GM18520 (cell line): ENCODE results near the gene ATP8B2.
"Not testable (repeated sequence)": the region's sequence is repeated elsewhere in the genome, so short reads cannot be mapped to it uniquely, and the experiment has no call there.

ENCODE experiments used
- ATAC-seq: cut with Tn5 transposase; IDR thresholded peaks from one replicate; pipeline ENCODE4 v1.9.1; 2021; ENCODE audit not compliant: unreplicated experiment

The ATP8B2 gene

DNA sequence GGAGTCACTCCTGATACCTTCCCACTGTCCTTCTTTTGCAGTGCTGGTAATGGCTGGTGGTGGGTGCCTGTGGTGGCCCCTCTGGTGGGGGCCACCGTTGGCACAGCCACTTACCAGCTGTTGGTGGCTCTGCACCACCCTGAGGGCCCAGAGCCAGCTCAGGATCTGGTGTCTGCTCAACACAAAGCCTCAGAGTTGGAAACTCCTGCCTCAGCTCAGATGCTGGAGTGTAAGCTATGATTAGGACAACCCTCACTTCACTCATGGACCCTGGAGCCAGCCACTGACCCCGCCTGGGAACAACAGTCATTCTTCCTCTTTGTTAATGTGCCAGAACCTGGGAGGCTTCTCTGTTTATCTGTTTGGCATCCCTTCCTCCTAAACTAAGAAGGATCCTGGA, 1.1 kb upstream of the ATP8B2 start:
- ATAC-seq: no peak

DNA sequence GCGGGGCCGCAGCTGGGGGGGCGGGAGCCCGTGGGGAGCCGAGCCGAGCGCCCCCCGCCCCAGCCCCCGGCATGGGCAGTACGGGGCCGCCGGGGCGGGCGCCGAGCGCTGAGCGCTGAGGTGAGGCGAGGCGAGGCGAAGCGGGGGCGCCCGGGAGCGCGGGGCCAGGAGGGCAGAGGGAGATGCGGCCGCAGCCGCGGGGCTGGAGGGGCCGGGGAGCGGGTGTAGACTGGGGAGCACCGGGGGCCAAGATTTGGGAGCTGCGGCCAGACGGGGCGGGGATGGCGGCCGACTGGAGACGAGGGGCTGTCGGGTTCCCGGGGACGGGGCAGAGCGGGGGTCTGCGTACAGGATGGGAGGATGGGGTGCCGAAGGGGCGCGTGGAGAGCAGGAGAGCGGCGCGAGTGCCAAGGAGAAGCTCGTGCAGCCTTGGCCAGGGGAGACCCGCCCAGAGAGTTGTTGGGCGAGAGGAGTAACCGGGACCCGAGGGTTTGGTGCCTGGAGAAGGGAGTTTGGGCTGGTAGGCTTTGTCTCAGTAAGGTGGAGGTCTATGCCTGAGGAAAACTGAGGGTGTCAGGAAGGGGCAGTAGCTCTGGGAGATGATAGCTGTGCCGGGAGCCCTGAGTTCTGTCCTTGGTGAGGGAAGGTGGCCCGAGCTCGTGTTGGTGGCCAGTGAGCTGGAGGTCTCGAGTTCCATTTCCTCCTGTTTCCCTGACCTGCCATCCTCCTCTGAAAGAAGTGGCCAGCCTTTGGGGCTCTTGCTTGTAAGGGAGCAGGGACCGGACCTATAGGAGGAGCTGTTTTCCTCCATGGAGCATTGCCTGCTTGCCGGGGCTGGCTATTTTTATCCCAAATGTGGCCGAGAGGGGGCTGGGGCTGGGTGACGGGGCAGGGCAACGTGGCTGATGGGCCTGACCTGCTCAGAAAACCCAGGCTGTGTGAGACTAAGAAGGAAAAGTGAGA, 539 bp downstream of the ATP8B2 start:
- ATAC-seq: no peak

GRCh38 chr1:154326546-154327465, 1.5 kb downstream of the ATP8B2 start:
- no peak for ATAC-seq

DNA sequence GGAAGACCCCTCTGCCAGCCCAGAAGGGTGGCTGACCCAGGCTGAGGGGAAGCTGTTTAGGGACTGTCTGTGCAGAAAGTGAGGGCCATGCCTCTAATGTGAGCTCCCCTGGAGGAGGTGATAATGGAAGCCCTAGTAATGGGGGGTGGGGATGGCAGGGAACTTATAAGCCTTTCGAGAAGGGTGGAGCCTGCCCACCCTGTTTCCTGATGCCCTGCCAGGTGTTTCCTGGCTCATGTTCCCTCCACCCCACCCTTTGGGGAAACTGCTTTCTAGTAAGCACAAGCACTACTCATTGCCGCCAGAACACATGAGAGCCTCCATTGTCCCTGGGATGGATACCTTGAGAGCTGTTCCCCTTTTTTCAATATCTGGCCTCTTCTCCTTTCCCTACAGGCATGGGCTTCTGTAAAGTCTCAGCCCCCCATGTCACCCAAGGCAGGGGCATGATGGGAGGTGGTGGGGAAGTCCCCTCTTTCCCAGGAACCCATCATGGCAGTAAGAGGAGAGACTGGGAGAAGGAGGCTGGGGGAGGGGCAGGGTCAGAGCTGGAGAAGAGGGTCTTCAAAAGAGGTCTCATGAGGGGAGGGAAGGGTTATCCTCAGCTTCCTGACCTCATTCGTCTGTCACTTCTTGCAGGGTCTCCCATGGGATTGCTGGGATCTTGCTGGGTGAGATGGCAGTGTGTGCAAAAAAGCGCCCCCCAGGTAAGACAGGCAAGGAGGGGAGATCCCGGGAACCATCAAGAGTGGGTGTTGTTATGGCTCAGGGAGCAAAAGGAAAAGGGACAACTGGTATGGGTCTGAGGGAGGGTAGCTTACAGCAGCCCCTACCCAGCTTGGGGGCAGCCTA, 2.4 kb downstream of the ATP8B2 start:
- no peak for ATAC-seq

DNA sequence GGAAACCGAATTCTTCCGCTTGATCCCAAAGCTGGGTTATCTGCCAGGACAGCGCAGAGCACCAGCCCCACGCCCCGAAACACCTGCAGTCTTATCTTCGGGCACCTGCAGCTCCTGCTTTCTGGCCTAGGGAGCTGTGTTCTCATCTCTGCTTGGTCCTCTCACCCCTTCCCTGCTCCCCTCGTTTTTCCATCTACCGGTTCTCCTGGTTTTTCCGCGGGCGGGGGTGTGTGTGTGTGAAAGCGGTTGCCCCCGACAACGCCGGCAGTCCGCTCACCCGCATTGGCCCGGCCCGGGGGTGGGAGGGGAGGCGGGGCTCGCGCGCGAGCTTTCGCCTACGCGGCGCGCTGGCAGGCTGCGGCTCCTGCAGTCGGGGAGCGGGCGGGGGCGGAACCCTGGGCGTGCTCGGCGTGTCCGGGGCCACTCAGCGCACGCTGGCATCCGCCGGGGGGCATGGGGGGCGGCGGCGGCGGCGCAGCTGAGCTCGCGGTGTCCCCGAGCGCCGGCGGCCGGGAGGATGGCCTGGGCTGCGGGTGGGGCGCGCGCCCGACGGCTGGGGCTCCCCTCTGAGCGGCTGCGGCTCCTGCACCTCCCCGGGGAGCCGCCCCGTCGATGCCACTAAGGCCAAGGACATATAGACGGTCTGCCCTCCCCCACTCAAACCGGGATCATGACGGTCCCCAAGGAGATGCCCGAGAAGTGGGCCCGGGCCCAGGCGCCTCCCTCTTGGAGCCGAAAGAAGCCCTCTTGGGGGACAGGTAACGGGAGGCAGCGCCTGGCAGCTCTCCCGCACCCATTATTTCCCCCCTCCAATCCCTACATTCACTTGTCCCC, 3.2 kb downstream of the ATP8B2 start:
- no peak for ATAC-seq

DNA sequence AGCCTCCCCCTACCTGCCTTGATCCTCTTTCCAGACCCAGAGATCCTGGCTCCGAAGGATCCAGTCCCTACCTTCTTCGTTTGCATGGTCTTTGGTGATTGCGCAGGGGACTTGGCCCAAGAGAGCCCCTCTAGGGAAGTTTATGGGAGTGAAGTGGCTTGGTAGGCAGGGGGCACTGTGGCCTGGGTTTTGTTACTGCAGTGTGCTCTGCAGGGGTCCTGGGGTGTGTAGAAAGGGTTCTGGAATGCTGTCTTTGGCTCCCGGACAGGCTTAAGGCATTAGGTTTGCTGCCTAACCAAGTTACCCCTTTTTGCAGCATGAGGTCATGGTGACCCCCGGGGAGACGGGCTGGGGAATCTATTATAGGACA, 3.8 kb downstream of the ATP8B2 start:
- ATAC-seq: no peak

DNA sequence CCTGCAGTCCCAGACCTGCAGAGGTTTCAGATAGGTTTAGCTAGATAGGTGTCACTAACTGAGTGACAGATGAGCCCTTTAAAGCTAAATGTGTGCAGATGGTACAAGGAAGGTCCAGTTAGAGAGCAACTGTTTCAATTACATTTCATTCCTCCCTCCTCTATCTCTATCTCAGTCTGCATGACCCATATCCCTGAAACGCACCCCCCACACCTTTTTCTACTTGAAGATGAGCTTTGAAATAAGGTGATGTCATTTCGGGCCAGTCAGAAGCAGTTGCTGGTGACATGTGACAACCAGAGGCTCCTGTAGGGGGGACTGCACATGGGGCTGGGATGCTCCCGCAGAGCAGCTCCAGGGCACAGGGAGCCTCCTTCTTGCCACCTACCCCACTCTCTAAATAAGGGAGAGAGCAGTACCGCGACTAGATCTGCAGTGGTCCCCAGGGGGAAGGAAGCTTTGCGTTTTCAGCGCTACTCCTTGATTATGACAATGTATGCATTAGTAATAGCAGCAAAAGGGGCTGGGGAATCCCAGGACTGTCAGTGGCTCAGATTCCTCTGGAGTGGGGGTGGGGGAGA, 4.3 kb downstream of the ATP8B2 start:
- ATAC-seq: no peak

DNA sequence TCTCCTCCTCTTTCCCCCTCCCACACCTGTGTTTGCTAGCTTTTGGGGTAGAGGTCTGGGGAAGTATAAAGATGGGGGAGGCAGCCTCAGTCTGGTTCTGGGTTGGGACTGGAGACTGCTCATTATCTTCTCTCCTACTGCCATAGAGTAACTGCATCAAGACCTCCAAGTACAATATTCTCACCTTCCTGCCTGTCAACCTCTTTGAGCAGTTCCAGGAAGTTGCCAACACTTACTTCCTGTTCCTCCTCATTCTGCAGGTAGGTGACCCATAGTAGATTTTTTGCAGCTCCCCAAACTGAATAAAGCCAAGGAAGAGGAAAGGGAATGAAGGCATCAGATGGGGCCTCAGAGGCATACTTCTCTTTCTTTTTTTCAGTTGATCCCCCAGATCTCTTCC, 5.3 kb downstream of the ATP8B2 start:
- no peak for ATAC-seq

GRCh38 chr1:154334079-154335024, 9.0 kb downstream of the ATP8B2 start:
- ATAC-seq: no peak

- ATAC-seq: no peak
These were observed 9.8 kb downstream of the ATP8B2 start for GRCh38 chr1:154335025-154335714.

DNA sequence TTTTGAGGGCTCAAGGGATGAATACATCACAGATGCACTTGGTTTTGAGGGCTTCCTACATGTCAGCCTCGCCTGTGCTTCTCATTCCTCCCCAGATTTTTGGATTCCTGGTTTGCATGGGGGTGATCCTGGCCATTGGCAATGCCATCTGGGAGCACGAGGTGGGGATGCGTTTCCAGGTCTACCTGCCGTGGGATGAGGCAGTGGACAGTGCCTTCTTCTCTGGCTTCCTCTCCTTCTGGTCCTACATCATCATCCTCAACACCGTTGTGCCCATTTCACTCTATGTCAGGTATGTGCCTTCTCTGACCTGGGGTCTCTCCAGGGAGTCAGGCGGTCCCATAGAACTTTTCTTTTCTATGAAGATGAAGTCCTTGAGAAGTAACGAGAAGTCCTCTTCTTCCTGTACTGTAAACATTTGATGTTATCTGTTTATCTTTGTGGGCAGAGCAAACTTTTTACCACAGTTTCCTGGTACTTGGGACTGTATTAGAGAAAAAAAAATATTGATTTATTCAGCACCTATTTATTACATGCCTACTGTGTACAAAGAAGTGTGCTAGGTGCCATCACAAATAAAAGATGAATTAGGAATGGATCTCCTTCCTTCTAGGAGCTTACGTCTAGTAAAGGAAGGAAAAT, 12.0 kb downstream of the ATP8B2 start:
- no peak for ATAC-seq

DNA sequence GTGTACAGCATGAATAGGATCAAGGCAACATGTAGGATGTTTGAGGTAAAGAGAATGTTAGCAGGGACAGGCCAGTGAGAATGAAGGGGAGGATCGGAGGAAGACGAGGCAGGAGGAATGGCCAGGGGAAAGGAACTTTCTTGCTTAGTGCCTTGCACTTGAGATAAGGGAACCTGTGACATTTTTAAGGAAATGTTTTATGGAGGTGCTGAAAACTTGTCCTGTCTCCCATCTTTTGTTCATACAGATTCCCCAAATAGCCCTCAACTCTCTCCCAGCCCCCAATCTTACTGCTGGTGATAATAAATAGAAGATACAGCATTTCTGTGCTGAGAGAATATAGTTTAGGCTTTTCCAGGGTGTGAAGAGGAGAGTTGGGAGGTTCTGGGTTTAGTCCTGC, 13.6 kb downstream of the ATP8B2 start:
- ATAC-seq: no peak

GRCh38 chr1:154341366-154341765, 16.0 kb downstream of the ATP8B2 start:
- ATAC-seq: not testable (repeated sequence)

- no peak for ATAC-seq
These were observed 16.8 kb downstream of the ATP8B2 start for GRCh38 chr1:154342132-154342531.

DNA sequence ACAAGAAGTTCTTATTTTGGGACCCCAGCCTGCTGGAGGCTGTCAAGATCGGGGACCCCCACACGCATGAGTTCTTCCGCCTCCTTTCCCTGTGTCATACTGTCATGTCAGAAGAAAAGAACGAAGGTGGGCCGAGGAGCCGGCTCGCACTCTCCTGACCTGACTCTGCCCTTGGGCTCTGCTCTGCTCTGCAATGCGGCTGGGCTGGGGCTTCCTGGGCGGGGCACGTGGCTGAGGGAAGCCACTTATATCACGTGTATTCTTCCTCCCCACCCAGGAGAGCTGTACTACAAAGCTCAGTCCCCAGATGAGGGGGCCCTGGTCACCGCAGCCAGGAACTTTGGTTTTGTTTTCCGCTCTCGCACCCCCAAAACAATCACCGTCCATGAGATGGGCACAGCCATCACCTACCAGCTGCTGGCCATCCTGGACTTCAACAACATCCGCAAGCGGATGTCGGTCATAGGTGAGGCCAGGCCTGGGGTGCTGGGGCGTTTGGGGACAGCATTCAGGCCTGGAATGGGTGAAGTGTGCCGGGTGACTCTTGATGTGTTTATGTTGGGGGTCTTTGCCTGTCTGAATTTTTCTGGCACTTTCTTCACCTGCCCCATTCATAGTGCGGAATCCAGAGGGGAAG, 17.6 kb downstream of the ATP8B2 start:
- no peak for ATAC-seq

- ATAC-seq: no peak
These were observed 19.9 kb downstream of the ATP8B2 start for GRCh38 chr1:154344977-154345837.
